Ovary (tissue), 3 donors: ENCODE results near the gene SREK1IP1.

Source experiments
- EP300 ChIP-seq: sonication (generic); formaldehyde crosslinking; IDR thresholded peaks from one replicate; pipeline ENCODE4 v1.6.1; 2017; ENCODE audit warnings: antibody characterized with exemption
- POLR2A ChIP-seq: fragments of 450-650 bp; IDR thresholded peaks from one replicate; pipeline ENCODE4 v1.6.1; 2017; ENCODE audit warnings: antibody characterized with exemption, mild to moderate bottlenecking, moderate library complexity
- TF ChIP-seq, protein P1 (sequence below), 3 donors: fragments of 450-650 bp in 2 of 3; fragments of 200-600 bp in 1 of 3; IDR thresholded peaks; one replicate each; pipeline versions ENCODE4 v1.5.1 to v1.8.0; 2016 to 2022; ENCODE audit warnings: antibody characterized with exemption in 3 of 3, mild to moderate bottlenecking in 1 of 3
- donor health status: DM: no; HTN: no; CAD: no.

DNA sequence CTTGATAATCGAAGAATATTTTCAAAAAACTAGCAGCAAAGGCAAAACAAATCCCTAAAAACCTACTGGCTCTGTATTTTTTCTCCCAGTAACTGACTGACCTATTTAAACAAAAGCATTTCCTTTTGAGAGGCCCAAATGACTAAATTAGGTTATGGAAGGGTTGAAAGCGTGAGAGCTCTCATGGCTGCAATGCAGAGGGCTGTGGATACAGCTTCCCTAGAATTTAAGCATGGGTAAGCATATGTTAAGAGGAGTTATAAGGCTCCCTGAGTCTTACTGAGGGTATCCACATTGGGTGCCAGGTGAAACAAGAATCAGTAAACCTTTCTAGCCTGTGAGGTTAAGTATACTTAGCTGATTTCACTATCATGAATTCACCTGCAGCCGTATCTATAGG lies 45.9 kb downstream of the SREK1IP1 start:
- TF ChIP-seq, protein P1, sequence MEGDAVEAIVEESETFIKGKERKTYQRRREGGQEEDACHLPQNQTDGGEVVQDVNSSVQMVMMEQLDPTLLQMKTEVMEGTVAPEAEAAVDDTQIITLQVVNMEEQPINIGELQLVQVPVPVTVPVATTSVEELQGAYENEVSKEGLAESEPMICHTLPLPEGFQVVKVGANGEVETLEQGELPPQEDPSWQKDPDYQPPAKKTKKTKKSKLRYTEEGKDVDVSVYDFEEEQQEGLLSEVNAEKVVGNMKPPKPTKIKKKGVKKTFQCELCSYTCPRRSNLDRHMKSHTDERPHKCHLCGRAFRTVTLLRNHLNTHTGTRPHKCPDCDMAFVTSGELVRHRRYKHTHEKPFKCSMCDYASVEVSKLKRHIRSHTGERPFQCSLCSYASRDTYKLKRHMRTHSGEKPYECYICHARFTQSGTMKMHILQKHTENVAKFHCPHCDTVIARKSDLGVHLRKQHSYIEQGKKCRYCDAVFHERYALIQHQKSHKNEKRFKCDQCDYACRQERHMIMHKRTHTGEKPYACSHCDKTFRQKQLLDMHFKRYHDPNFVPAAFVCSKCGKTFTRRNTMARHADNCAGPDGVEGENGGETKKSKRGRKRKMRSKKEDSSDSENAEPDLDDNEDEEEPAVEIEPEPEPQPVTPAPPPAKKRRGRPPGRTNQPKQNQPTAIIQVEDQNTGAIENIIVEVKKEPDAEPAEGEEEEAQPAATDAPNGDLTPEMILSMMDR (IDR thresholded peaks at IDR 0.05) = no peak
- no peak for TF ChIP-seq POLR2A
- no peak for TF ChIP-seq EP300
